ENCODE results near the gene ZBTB46. TPM values are rescaled to one million over a fixed set of nuclear protein-coding genes. Genes with fewer than 3 reads are reported as not detected.

ZBTB46 gene
- total RNA-seq, 1 donor from 2014 or later: 0.84 TPM

DNA sequence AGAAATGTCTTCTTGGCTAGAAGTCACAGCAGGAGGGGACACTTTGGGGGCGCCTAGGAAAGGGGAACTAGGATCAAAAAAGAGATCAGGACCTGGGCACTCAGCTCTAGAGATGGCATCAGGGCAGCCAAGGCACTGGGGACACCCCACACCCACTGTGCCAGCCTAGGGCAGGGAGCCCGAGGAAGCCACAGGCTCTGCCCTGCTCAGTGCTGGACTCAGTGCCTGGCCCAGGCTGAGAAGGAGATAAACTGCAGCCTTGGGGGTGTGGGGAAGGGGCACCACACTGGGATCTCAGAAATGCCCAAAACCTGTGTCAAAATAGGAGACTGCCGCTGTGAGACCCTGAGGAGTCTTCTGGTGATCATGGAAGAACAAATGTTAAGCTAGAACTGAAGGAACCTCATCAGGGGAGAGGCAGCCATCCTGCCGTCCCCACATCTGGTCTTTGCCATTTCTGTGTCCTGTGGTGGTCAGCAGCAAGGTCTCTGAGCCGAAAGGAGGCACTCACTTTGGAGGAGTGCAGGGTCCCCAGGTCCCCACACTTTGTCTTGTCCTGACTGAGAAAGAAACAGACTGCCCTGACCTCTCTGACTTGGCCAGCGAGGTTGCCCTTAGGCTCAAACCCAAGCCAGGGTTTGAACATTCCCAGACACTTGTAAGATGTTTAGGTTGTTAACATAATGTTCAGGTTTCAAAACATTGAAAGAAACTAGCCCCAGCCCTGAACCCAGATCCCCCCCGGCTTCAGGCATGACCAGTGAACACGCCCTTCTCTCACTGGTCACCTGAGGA, 125.6 kb downstream of the ZBTB46 start:
- Mint-ChIP-seq H3K4me1 (peaks cover 20% of the 10 kb centered on the region), H3K9me3 (no peaks in the 10 kb centered on the region), H3K4me3 (peak overlapping the region; percentile 21), H3K27me3 (no peaks in the 10 kb centered on the region), H3K27ac (peak overlapping the region; percentile 20), H3K36me3 (ENCODE audit: low read depth) (peaks cover 36% of the 10 kb centered on the region)
- intact Hi-C loops (cut with micrococcal nuclease): loop anchor here (1.0 to 5.0 kb wide), 5 partner anchors 37 to 357 kb away; partner anchors contain the start of genes PTK6, TCEA2 and UCKL1
- no peak for DNase-seq

DNA sequence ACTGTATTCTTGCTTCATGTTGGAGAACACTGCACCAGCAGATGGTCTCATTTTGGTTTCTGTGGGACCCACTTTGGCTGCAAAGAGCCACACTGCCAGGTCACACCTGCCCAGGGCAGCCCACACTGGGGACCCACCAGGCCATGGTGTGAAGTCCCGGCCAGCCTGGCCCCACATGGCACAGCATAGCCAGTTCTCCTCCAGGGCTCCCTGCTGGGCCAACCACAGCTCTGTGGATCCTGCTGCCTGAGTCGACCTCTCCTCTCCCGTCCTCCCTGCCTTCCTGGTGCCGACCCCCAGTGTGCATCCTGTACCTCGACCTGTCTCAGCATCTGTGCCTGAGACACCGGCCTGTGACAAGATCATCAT, 126.3 kb downstream of the ZBTB46 start:
- Mint-ChIP-seq H3K9me3 (no peaks in the 10 kb centered on the region), H3K4me3 (no peak overlapping the region), H3K4me1 (peaks cover 17% of the 10 kb centered on the region), H3K27ac (no peak overlapping the region), H3K36me3 (ENCODE audit: low read depth) (peaks cover 34% of the 10 kb centered on the region), H3K27me3 (no peaks in the 10 kb centered on the region)
- DNase-seq: no peak
- intact Hi-C loops (cut with micrococcal nuclease): loop anchor here (5.0 kb wide), 3 partner anchors 38 to 358 kb away; partner anchors contain the start of genes TCEA2 and UCKL1

DNA sequence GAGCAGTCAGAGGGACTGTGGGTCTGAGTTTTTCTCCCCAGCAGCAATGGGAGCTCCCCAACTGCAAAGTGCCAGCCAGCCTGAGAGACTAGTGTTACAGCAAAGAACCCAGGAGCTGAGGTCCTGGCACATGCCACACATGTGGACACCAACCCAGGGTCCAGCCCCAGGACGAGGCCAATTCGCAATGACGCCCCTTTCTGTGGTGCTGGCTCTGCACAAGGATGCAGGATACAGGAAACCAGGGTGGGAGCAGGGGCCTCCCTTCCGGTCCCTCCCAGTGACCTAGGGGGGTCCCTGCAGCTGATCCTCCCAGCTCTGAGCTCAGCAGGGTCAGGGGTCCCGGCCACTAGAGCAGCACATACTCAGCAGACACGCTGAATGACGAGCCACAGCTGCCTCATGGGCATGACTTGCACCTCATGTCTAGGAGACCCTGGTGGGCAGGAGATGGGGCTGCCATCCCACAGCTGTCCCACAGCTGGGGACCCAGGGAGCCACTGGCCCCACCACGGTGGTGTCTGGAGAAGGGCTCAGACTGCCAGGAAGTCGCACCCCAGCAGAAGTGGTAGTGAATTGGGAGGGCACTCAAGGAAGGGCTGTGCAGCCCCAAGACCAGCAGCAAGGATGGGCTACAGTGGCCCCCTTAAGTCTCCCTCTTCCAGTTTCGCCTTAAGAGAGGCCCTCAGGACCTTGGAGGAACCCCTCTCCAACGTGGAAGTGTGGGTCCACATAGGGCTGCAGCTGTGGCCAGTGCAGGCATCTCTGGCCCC, 126.9 kb downstream of the ZBTB46 start:
- no peak for DNase-seq
- Mint-ChIP-seq H3K4me1 (peaks cover 19% of the 10 kb centered on the region), H3K36me3 (ENCODE audit: low read depth) (peaks cover 31% of the 10 kb centered on the region), H3K9me3 (no peaks in the 10 kb centered on the region), H3K4me3 (no peak overlapping the region), H3K27ac (no peak overlapping the region), H3K27me3 (no peaks in the 10 kb centered on the region)
- intact Hi-C loops (cut with micrococcal nuclease): no loop called here

DNA sequence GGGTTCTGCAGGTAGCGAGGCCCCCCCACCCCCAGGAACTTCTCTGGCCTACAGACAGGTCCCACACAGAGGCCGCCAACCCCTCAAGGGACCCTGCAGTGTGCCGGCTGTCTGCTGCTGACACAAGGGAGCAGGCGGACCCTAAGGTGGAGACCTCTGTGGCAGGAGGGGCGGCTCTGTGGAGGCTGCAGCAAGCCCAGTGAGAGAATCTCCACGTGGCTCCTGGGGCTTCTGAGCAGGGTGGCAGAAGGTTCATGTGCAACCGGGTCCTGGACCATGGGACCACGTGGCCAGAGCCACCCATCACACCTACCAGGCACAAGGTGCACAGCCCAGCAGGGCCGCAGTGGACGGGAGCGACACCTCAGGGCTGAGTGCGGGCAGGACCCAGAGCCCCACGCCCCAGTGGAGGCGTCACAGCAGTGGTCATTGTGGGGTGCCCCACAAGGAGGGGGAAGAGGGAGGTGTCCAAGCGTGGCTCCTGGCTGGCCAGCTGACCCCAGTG, 127.5 kb downstream of the ZBTB46 start:
- peaks cover 25% of the 10 kb centered on the region for H3K36me3 Mint-ChIP-seq (ENCODE audit: low read depth)
- H3K4me1 Mint-ChIP-seq: peaks cover 18% of the 10 kb centered on the region
- no peak for DNase-seq
- intact Hi-C loops (cut with micrococcal nuclease): no loop called here
- H3K27ac Mint-ChIP-seq: no peak overlapping the region
- H3K4me3 Mint-ChIP-seq: no peak overlapping the region
- H3K9me3 Mint-ChIP-seq: no peaks in the 10 kb centered on the region
- no peaks in the 10 kb centered on the region for H3K27me3 Mint-ChIP-seq

DNA sequence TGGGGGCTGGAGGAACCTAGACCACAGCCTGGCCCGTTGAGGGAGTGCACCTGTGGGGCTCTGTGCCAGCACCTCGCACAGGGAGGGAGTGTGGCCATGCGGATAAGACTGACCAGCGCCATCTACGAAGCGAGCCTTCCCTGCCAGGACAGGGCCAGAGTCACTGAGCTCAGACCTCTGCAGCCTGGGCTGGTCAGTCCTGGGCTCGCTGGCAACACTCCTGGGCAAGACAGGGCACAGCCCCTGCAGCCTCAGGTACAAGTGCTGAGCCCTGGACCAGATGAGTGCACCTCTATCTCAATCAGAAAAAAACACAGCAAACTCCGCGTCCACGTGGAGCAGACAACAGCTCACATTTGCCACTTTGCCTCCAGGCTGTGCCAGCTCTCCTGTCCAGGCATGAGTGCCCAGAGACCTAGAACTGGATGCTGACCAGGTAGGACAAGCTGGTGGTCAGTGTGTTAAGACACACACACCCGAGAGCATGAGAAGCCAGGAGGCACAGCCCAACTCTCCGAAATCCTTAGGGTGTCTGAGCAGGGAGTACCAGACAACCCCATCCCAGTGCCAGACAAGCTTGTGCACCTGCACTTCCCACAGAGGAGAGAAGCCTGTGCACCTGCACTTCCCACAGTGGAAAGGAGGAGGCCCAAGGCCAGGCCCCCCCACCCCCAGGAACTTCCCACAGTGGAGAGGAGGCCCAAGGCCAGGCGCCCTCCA, 128.2 kb downstream of the ZBTB46 start:
- no peaks in the 10 kb centered on the region for H3K9me3 Mint-ChIP-seq
- no peak for DNase-seq
- peaks cover 16% of the 10 kb centered on the region for H3K4me1 Mint-ChIP-seq
- no peaks in the 10 kb centered on the region for H3K27me3 Mint-ChIP-seq
- intact Hi-C loops (cut with micrococcal nuclease): no loop called here
- H3K36me3 Mint-ChIP-seq (ENCODE audit: low read depth): peaks cover 24% of the 10 kb centered on the region
- H3K27ac Mint-ChIP-seq: no peak overlapping the region
- H3K4me3 Mint-ChIP-seq: no peak overlapping the region

DNA sequence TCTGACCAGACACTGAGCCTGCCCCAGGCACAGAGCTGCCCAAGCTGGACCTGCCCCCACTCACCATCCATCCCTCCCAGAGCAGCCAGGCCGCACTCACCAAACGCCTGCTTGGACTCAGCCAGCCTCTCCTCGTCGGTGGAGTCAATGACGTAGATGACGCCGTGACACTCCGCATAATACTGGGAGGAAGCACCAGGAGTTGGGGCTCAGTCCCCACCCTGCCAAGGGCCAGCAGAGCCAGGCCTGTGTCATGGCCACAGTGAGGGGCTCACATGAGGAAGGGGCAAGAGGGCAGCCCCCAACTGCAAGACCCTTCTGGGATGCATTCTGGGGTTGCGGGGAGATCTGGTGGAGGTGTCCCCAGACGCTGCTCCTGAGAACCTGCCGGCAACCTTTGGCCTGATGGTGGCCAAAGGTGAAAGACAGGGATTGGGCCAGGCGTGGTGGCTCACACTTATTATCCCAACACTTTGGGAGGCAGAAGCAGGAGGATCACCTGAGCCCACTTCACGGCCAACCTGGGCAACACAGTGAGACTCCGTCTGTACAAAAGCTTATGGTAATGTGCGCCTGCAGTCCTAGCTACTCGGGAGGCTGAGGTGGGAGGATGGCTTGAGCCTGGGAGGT, 128.9 kb downstream of the ZBTB46 start:
- peaks cover 19% of the 10 kb centered on the region for H3K4me1 Mint-ChIP-seq
- DNase-seq: no peak
- no peaks in the 10 kb centered on the region for H3K9me3 Mint-ChIP-seq
- H3K4me3 Mint-ChIP-seq: no peak overlapping the region
- H3K27ac Mint-ChIP-seq: no peak overlapping the region
- H3K27me3 Mint-ChIP-seq: no peaks in the 10 kb centered on the region
- H3K36me3 Mint-ChIP-seq (ENCODE audit: low read depth): peaks cover 26% of the 10 kb centered on the region
- intact Hi-C loops (cut with micrococcal nuclease): no loop called here

DNA sequence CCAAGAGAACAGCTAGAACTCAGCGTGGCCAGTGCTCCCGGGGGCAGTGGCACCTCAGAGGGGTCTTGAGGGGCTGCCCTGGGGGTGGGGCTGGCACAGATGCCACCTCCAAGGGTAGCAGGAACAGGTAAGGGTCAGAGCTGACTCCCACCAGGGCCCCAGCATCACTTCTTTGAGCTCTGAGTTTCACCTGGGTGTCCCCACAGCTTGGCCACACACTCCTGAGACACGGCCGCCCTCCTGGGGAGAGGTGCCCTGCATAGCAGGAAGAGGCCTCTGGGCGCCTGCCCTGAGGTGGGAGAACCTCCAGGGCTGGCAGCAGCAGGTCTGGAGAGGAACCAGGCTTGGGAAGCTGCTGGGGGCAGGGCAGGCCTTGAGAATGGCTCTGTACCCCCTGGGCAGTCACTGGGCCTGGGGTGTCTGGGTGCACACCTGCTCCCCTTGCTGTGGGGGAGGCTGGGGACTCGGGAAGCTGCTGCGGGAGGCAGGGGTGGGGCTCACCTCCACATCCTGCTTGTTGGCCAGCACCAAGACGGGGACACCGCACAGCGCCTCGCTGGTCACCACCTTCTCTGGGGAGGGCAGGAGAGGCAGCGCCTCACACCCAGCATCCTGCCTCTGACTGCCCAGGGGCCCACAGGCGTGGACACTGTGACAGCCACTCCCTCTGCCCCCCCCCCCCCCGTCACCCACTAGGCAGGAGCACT, 129.6 kb downstream of the ZBTB46 start:
- DNase-seq: no peak
- intact Hi-C loops (cut with micrococcal nuclease): no loop called here
- H3K9me3 Mint-ChIP-seq: no peaks in the 10 kb centered on the region
- H3K36me3 Mint-ChIP-seq (ENCODE audit: low read depth): peaks cover 22% of the 10 kb centered on the region
- peak overlapping the region; percentile 34 for H3K27ac Mint-ChIP-seq
- H3K4me1 Mint-ChIP-seq: peaks cover 15% of the 10 kb centered on the region
- H3K4me3 Mint-ChIP-seq: no peak overlapping the region
- no peaks in the 10 kb centered on the region for H3K27me3 Mint-ChIP-seq

DNA sequence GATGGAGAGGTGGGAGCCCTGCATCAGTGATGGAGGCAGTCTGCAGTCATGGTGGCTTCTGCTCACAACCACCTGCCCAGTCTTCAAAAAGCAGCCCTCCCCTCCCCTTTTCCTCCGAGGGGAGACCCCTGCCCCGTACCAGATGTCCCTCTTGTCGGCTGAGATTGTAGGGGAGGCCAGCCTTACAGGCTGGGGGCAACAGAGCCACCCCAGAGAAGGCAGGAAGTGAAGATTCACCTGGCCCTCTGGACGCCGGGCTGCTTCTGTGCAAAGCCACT, 130.1 kb downstream of the ZBTB46 start:
- Mint-ChIP-seq H3K27me3 (no peaks in the 10 kb centered on the region), H3K9me3 (no peaks in the 10 kb centered on the region), H3K36me3 (ENCODE audit: low read depth) (peaks cover 23% of the 10 kb centered on the region), H3K4me1 (peaks cover 13% of the 10 kb centered on the region), H3K27ac (peak overlapping the region; percentile 34), H3K4me3 (no peak overlapping the region)
- intact Hi-C loops (cut with micrococcal nuclease): no loop called here
- no peak for DNase-seq

DNA sequence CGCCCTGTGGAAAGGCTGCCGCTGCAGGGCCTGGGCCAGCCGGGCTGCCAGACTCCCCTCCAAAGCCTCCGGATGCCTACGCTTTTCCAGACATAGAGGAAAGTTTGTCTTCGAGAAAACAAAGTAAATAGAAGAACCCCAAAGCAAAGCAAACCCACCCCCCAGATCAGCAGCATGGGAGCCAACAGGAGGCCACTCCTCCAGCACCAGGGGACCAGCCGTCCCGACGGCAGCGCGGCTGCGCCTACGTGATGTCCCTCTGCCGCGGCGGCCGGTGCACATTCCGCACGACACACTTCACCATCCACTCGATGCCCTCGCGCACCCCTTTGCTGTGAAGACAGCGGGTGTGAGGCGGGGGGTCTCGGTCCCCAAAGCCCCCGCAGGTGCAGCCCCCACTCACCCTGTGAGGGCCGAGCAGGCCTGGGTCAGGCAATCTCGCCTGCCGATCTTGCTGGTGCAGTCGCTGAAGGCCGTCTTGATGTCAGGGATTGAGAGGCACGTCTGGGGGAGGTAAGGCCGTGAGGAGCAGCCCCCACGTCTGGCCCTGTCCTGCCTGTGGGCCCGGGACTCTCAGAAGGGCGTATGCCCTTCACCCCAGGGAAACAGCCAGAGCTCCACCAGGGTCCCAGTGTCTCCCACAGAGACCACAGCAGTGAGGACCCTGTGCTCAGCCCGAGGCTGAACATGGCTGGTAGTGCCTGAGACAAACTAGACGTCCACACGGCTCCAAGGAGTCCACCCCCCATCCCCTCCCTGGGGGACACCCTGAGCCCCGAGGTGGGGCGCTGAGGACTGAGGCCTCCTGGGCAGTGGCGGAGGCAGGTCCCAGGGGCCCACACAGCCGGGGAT, 130.6 kb downstream of the ZBTB46 start:
- Mint-ChIP-seq H3K4me3 (no peak overlapping the region), H3K4me1 (peaks cover 11% of the 10 kb centered on the region), H3K36me3 (ENCODE audit: low read depth) (peaks cover 17% of the 10 kb centered on the region), H3K27me3 (no peaks in the 10 kb centered on the region), H3K27ac (peak overlapping the region; percentile 41), H3K9me3 (no peaks in the 10 kb centered on the region)
- DNase-seq: no peak
- intact Hi-C loops (cut with micrococcal nuclease): no loop called here

DNA sequence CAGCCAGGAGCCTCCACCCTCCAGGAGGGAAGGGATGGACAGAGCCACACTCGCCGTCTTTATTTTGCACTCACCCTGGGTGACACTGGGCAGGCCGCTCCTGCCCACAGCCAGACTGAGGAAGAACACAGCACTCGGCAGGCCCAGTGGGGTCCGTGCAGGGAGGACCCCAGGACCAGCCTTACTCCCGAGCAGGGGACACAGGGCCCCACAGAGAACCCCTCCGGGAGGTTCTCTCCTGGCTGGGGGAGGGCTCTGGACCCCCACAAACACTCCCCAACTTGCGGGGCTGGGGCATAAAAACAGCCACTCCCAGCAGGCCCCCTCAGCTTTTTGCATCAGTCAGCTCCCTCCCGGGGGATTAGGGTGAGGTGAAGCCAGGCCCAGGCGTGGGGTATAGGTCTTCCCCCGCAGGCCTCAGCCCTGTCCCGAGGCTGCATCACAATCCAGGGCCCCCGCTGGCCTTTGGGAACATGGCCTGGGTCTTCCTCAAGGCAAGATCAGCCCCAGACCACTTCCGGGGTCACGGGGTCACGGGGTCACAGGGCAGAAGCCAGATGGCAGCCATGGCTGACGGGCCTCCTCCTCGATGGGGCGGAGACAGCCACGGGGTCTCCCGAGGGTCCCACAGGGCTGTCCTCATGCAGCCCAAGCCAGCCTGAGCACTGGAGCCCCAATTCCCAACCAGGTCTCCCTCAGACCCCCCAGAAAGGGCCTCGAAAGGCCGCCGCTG, 131.4 kb downstream of the ZBTB46 start:
- Mint-ChIP-seq H3K4me1 (peaks cover 9% of the 10 kb centered on the region), H3K36me3 (ENCODE audit: low read depth) (peaks cover 11% of the 10 kb centered on the region), H3K27ac (peak overlapping the region; percentile 84), H3K4me3 (peak overlapping the region; percentile 26), H3K27me3 (no peaks in the 10 kb centered on the region), H3K9me3 (no peaks in the 10 kb centered on the region)
- DNase-seq: no peak
- intact Hi-C loops (cut with micrococcal nuclease): no loop called here

DNA sequence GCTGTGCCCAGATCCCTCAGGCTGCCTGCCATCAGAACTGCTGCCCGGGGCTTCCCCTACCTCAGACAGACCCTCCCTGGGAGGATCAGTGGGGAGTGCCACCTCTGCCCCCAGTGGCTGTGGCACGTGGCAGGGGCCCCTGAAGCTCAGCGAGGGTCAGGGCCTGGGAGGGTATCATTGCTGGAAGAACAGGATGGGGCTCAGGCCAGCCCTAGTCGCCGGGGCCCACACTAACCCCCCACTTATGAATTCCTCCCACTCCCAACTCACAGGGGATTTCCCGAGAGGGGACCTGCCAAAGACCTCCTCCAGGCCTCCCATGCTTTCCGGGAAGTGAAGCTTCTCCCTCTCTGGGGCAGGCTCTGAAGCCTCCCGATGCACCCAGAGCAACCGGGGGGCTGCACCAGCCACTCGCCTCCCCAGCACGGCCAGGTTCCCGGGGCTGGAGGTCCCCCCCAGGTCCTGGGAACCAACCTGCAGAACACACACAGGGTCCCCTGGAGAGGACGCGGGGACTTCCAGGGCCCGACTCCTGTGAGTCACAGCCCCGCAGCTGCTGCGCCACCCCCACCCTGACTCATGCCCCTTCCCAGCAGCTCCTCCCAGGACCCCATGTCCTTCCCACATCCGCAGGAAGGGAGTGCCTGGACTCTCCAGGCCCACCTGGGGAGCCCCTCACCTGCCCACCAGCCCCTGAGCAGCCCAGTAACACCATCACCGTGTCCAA, 132.2 kb downstream of the ZBTB46 start:
- H3K4me3 Mint-ChIP-seq: peak overlapping the region; percentile 26

More for the DNA sequence above, 132.2 kb downstream of the ZBTB46 start:
- no peaks in the 10 kb centered on the region for H3K9me3 Mint-ChIP-seq
- peaks cover 11% of the 10 kb centered on the region for H3K36me3 Mint-ChIP-seq (ENCODE audit: low read depth)
- no peaks in the 10 kb centered on the region for H3K27me3 Mint-ChIP-seq
- intact Hi-C loops (cut with micrococcal nuclease): no loop called here
- DNase-seq: peak; percentile 71
- peak overlapping the region; percentile 84 for H3K27ac Mint-ChIP-seq
- peaks cover 9% of the 10 kb centered on the region for H3K4me1 Mint-ChIP-seq

All from activated CD4-positive, alpha-beta T cell treated with anti-CD3 and anti-CD28 coated beads, Interleukin-2, amount 10 ng/mL, durations not matched to agents 24 days and 14 days (primary cell).